GM18873 (cell line): ENCODE measurements around the gene ZRSR2.
A peak's percentile ranks its signal among the peaks of the same experiment; 100 is the strongest.

Experiments used
- ATAC-seq: cut with Tn5 transposase; IDR thresholded peaks from one replicate; pipeline ENCODE4 v1.9.1; 2021; ENCODE audit warnings: mild to moderate bottlenecking, moderate library complexity, moderate number of reproducible peaks; ENCODE audit not compliant: unreplicated experiment, low FRiP score

Gene ZRSR2

DNA sequence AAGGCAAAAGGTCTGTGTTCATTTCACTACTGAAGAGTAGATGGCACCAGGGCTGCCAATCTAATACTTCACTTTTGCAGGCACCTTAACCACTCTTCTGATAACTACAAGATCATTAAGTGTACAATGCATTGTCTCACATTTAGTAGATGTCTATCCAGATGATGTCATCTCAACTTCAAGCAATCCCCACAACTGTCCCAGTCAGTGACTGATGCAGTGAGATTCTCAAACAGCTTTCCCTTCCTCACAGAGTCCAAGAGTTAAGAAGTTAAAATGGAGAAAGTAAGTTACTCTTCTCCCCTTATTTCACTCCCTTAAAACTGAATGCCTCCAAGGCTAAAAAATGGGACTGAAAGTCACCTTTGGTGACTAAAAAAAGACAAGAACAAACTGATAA lies 53.7 kb downstream of the ZRSR2 start:
- ATAC-seq, result no peak

DNA sequence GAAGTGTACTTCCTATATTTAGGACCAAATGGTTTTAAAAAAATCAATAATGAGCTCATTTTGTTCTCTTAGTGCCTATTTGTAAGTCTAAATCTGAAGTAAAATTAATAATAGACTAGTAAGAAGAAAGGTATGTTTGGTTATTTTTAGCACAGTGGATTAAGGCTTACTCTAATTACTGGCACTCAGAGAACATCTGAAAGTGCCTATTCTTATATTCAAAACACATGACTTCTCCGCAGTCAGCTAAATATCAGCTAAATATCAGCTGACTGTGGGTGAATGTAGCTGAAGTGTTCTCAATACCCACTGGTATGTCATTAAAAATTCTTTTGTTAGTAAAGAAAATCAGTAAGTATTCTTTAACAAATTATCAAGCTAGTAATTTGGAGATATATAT lies 58.3 kb downstream of the ZRSR2 start:
- ATAC-seq, result no peak

- no peak for ATAC-seq
These were observed 59.3 kb downstream of the ZRSR2 start for GRCh38 chrX:15849555-15849954.

GRCh38 chrX:15853586-15854079 lies 63.3 kb downstream of the ZRSR2 start:
- no peak for ATAC-seq

- peak; percentile 27 for ATAC-seq
These were observed 63.9 kb downstream of the ZRSR2 start for GRCh38 chrX:15854080-15854655.

- ATAC-seq, result peak; percentile 96
These were observed 64.7 kb downstream of the ZRSR2 start, which contains the start of gene AP1S2 for GRCh38 chrX:15854712-15855567. TSS of gene AP1S2 (minus strand) at chrX:15854813. CDS start at chrX:15852524, 2,289 bp downstream.

GRCh38 chrX:15855568-15856221 lies 65.4 kb downstream of the ZRSR2 start:
- no peak for ATAC-seq

DNA sequence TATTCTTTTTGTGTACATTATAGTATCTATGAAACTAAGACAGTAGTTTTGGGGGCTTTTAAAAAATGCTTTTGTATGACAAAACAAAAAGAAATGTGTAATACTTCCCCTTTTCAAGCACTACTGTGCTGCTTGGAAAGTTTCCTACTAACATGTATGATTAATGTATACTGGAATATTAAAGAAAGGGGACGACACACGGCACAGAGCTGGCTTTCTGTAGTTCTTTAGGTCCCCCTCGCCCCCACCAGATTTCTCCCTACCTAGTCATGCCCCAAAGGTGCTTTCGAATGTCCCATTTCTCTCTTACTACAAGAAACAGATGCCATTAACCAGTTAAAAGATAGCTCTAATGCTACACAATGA lies 65.9 kb downstream of the ZRSR2 start:
- ATAC-seq, result no peak

GRCh38 chrX:15856636-15857035 lies 66.4 kb downstream of the ZRSR2 start:
- no peak for ATAC-seq

- no peak for ATAC-seq
These were observed 67.8 kb downstream of the ZRSR2 start for GRCh38 chrX:15858051-15858450.

- no peak for ATAC-seq
These were observed 70.6 kb downstream of the ZRSR2 start for GRCh38 chrX:15860921-15861320.

DNA sequence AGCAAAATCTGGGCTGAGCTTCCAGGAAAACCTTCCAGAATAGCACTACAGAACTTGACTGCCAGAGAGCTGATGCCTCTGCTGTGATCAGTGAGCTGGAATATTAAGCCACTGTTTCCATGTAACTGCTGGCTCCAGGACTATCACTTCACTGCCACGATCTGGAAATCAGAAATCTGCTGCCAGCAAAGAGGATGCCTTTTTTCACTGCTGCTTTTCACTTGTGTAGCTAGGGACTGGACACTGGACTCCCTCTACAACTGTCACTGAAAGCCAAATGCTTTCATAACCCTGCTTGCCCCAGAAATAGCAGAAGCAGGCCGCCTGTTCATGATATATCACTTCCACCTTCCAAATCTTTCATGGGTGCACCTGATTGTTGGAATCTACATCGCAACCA lies 73.7 kb downstream of the ZRSR2 start:
- ATAC-seq, result no peak

- no peak for ATAC-seq
These were observed 74.3 kb downstream of the ZRSR2 start for GRCh38 chrX:15864629-15865028.

GRCh38 chrX:15866147-15866546 lies 75.9 kb downstream of the ZRSR2 start:
- ATAC-seq, result no peak

- no peak for ATAC-seq
These were observed 79.4 kb downstream of the ZRSR2 start for GRCh38 chrX:15869695-15870094.

GRCh38 chrX:15870310-15870709 lies 80.0 kb downstream of the ZRSR2 start:
- ATAC-seq, result no peak
